T-helper 1 cell treated with Interleukin-12 subunit alpha and Interleukin-12 subunit beta and Interleukin-4 antibody, amounts not matched to agents 30 ng/mL and 1 ng/mL, for 36 hours (primary cell): Measurements from ENCODE around the gene CYTH1. TPM values are rescaled to one million over a fixed set of nuclear protein-coding genes. Genes with fewer than 3 reads are reported as not detected.

Source experiments
- intact Hi-C: fragments of 100-400 bp; cut with micrococcal nuclease; formaldehyde crosslinking; loops from one replicate; pipeline ENCODE4 v1.15.1; 2024
- total RNA-seq: library from RNA; stranded (reverse); gene quantifications from 2 replicates; pipeline ENCODE4 v1.2.3, GENCODE V29; 2022

Gene CYTH1
- total RNA-seq, 1 donor from 2014 or later, result 310 TPM

- intact Hi-C loops, result loop anchor here (5.0 kb wide), 2 partner anchors 36 to 1231 kb away; partner anchors contain the start of genes CCDC40, TBC1D16 and USP36
Observed at GRCh38 chr17:78806451-78806850, 24.4 kb upstream of the CYTH1 start.

GRCh38 chr17:78805301-78805700 is 23.2 kb upstream of the CYTH1 start:
- intact Hi-C loops, result loop anchor here (1.0 to 5.0 kb wide), 6 partner anchors 8 to 1232 kb away; partner anchors contain the start of genes CCDC40, CYTH1, TBC1D16 and USP36

- intact Hi-C loops, result loop anchor here (1.0 to 5.0 kb wide), 6 partner anchors 9 to 1233 kb away; partner anchors contain the start of genes CCDC40, CYTH1, TBC1D16 and USP36
Observed at GRCh38 chr17:78804777-78805176, 22.7 kb upstream of the CYTH1 start.

GRCh38 chr17:78803186-78803845 is 21.2 kb upstream of the CYTH1 start:
- intact Hi-C loops, result no loop called here

- intact Hi-C loops, result no loop called here
Observed at GRCh38 chr17:78802459-78802858, 20.4 kb upstream of the CYTH1 start.

- intact Hi-C loops, result no loop called here
Observed at GRCh38 chr17:78802008-78802407, 19.9 kb upstream of the CYTH1 start.

- intact Hi-C loops, result no loop called here
Observed at GRCh38 chr17:78800132-78800931, 18.3 kb upstream of the CYTH1 start.

- intact Hi-C loops, result loop anchor here (1.0 to 2.0 kb wide), 3 partner anchors 14 to 302 kb away; no protein-coding TSS in a partner anchor
Observed at GRCh38 chr17:78798695-78799559, 16.9 kb upstream of the CYTH1 start.

- intact Hi-C loops, result loop anchor here (2.0 kb wide), 1 partner anchor 13 kb away; no protein-coding TSS in a partner anchor
Observed at GRCh38 chr17:78797691-78798585, 15.9 kb upstream of the CYTH1 start.

GRCh38 chr17:78797213-78797612 is 15.1 kb upstream of the CYTH1 start:
- intact Hi-C loops, result no loop called here

- intact Hi-C loops, result no loop called here
Observed at GRCh38 chr17:78796517-78796900, 14.4 kb upstream of the CYTH1 start.

GRCh38 chr17:78795861-78796516 is 13.9 kb upstream of the CYTH1 start:
- intact Hi-C loops, result no loop called here

GRCh38 chr17:78794864-78795640 is 13.0 kb upstream of the CYTH1 start:
- intact Hi-C loops, result no loop called here

GRCh38 chr17:78794399-78794798 is 12.3 kb upstream of the CYTH1 start:
- intact Hi-C loops, result no loop called here

- intact Hi-C loops, result no loop called here
Observed at GRCh38 chr17:78793968-78794367, 11.9 kb upstream of the CYTH1 start.

- intact Hi-C loops, result no loop called here
Observed at GRCh38 chr17:78793415-78793814, 11.3 kb upstream of the CYTH1 start.

GRCh38 chr17:78791840-78792709 is 10.0 kb upstream of the CYTH1 start:
- intact Hi-C loops, result no loop called here

- intact Hi-C loops, result no loop called here
Observed at GRCh38 chr17:78790552-78790951, 8.5 kb upstream of the CYTH1 start.
